Fibroblast of lung (primary cell): ENCODE measurements around the gene KNDC1. TPM values are rescaled to one million over a fixed set of nuclear protein-coding genes. Genes with fewer than 3 reads are reported as not detected.
"Not testable (repeated sequence)": the region's sequence is repeated elsewhere in the genome, so short reads cannot be mapped to it uniquely, and the experiment has no call there.

Experiments used
- DNase-seq, 2 donors: peaks; one replicate each; pipeline versions ENCODE4 v3.0.0 to v3.0.0-alpha.2; 2010; ENCODE audit warnings: low read depth in 2 of 2
- H2AFZ ChIP-seq: 2 replicates; pipeline ENCODE4 v1.5.1; 2012; ENCODE audit warnings: low read length, control low read depth, inconsistent platforms
- H3K27ac ChIP-seq: 2 replicates; pipeline ENCODE4 v1.5.1; 2011; ENCODE audit warnings: low read length, control low read depth; ENCODE audit not compliant: insufficient read depth
- H3K27me3 ChIP-seq: 2 replicates; pipeline ENCODE4 v1.5.1; 2011; ENCODE audit warnings: mild to moderate bottlenecking, low read length; ENCODE audit not compliant: control insufficient read depth, insufficient read depth
- H3K36me3 ChIP-seq: 2 replicates; pipeline ENCODE4 v1.5.1; 2011; ENCODE audit warnings: low read length; ENCODE audit not compliant: control insufficient read depth, insufficient read depth
- H3K4me1 ChIP-seq: 2 replicates; pipeline ENCODE4 v1.5.1; 2011; ENCODE audit warnings: low read length; ENCODE audit not compliant: control insufficient read depth, insufficient read depth; ENCODE audit errors: extremely low read depth
- H3K4me2 ChIP-seq: 2 replicates; pipeline ENCODE4 v1.5.1; 2011; ENCODE audit warnings: low read length, control low read depth; ENCODE audit not compliant: insufficient read depth; ENCODE audit errors: extremely low read depth
- H3K4me3 ChIP-seq, 4 experiments: fragments of 200-600 bp in 1 of 4; sonication (generic) in 1 of 4; replicated peaks in 1 of 4; 2 replicates each; pipeline ENCODE4 v1.5.1; 2011 to 2016; ENCODE audit warnings: low read length in 4 of 4, low read depth in 3 of 4, mild to moderate bottlenecking in 3 of 4, control low read depth in 2 of 4, inconsistent platforms in 1 of 4, mixed read lengths in 1 of 4; ENCODE audit not compliant: insufficient read depth in 1 of 4; ENCODE audit errors: control extremely low read depth in 1 of 4
- H3K79me2 ChIP-seq: 2 replicates; pipeline ENCODE4 v1.5.1; 2012; ENCODE audit warnings: mild to moderate bottlenecking, low read length, inconsistent platforms; ENCODE audit not compliant: control insufficient read depth, insufficient read depth
- H3K9ac ChIP-seq: 2 replicates; pipeline ENCODE4 v1.5.1; 2011; ENCODE audit warnings: mild to moderate bottlenecking, low read length, control low read depth; ENCODE audit not compliant: insufficient read depth
- H3K9me3 ChIP-seq: 2 replicates; pipeline ENCODE4 v1.5.1; 2012; ENCODE audit warnings: low read depth, low read length; ENCODE audit not compliant: control insufficient read depth, insufficient read depth
- H4K20me1 ChIP-seq: 2 replicates; pipeline ENCODE4 v1.5.1; 2011; ENCODE audit warnings: low read length; ENCODE audit not compliant: control insufficient read depth, insufficient read depth; ENCODE audit errors: extremely low read depth
- EZH2 ChIP-seq: IDR thresholded peaks from 2 replicates; pipeline ENCODE4 v1.5.1; 2012; ENCODE audit warnings: low read length, control low read depth, mild to moderate bottlenecking; ENCODE audit errors: missing control alignments
- polyA plus RNA-seq, 2 donors: library from polyadenylated mRNA; depleted of rRNA in 1 of 2; stranded (reverse) in 1 of 2; unstranded in 1 of 2; fragments of >200 nt; gene quantifications; 2 replicates each; pipeline ENCODE4 v1.2.1, GENCODE V29; 2011 to 2012; ENCODE audit warnings: missing spikeins in 1 of 2
- total RNA-seq: library from RNA; depleted of rRNA; stranded (reverse); fragments of >200 nt; gene quantifications from 2 replicates; pipeline ENCODE4 v1.2.1, GENCODE V29; 2014
- TF ChIP-seq, protein P1 (sequence below), 2 donors: IDR thresholded peaks in 1 of 2; conservative IDR thresholded peaks in 1 of 2; 1 replicate in 1 of 2; 2 replicates in 1 of 2; pipeline ENCODE4 v1.5.1; 2011 to 2012; ENCODE audit warnings: low read length in 2 of 2, control low read depth in 1 of 2, inconsistent platforms in 1 of 2, low read depth in 1 of 2, mild to moderate bottlenecking in 1 of 2

Gene KNDC1
- total and polyA plus RNA-seq, 2 donors (not counting 1 experiment from before 2014, with no cell fraction given): 0.20 to 0.50 TPM

DNA sequence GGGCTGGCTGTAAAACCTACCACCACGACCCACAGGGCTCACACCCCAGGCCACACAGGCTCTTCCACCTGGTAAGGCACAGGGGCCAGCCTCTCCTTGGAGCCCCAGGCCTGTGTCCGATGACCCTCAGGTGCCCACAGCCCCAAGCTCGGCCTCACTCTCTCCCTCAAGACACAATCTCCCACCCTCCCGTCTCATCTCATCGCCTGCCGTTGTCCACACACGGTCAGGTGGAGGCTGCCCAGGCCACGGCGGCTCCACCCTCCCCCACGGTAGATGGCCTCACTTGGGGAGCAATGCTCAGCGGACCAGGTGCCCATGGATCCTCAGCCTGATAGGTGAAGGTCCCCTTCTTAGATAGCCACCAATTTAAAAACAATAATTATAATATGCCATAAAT, 61.3 kb downstream of the KNDC1 start:
- H2AFZ ChIP-seq: no peak overlapping the region
- H3K79me2 ChIP-seq: no peaks in the 10 kb centered on the region
- TF ChIP-seq EZH2: no peak
- TF ChIP-seq, protein P1, sequence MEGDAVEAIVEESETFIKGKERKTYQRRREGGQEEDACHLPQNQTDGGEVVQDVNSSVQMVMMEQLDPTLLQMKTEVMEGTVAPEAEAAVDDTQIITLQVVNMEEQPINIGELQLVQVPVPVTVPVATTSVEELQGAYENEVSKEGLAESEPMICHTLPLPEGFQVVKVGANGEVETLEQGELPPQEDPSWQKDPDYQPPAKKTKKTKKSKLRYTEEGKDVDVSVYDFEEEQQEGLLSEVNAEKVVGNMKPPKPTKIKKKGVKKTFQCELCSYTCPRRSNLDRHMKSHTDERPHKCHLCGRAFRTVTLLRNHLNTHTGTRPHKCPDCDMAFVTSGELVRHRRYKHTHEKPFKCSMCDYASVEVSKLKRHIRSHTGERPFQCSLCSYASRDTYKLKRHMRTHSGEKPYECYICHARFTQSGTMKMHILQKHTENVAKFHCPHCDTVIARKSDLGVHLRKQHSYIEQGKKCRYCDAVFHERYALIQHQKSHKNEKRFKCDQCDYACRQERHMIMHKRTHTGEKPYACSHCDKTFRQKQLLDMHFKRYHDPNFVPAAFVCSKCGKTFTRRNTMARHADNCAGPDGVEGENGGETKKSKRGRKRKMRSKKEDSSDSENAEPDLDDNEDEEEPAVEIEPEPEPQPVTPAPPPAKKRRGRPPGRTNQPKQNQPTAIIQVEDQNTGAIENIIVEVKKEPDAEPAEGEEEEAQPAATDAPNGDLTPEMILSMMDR (conservative IDR thresholded peaks at IDR 0.05 in 1 of 2, IDR thresholded peaks at IDR 0.05 in 1 of 2; ENCODE audit: low read depth in 1 of 2, low read length in 2 of 2): no peak
- H3K4me1 ChIP-seq: no peaks in the 10 kb centered on the region
- H3K4me3 ChIP-seq: no peak overlapping the region
- H3K27ac ChIP-seq: no peak overlapping the region
- H4K20me1 ChIP-seq: no peaks in the 10 kb centered on the region
- H3K4me2 ChIP-seq: no peak overlapping the region
- H3K27me3 ChIP-seq: no peaks in the 10 kb centered on the region
- no peak for DNase-seq
- no peaks in the 10 kb centered on the region for H3K36me3 ChIP-seq
- H3K9ac ChIP-seq: no peak overlapping the region
- H3K9me3 ChIP-seq: no peaks in the 10 kb centered on the region

DNA sequence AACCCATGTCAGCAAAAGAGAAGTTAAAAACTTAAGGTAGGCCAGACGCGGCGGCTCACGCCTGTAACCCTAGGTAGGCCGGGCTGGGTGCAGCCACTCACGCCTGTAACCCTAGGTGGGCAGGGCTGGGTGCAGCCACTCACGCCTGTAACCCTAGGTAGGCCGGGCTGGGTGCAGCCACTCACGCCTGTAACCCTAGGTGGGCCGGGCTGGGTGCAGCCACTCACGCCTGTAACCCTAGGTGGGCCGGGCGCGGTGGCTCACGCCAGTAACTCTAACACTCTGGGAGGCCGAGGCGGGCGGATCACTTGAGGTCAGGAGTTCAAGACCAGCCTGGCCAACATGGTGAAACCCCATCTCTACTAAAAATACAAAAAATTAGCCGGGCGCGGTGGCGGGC, 61.7 kb downstream of the KNDC1 start:
- H3K9ac ChIP-seq, H3K4me2 ChIP-seq, H3K4me3 ChIP-seq, H3K36me3 ChIP-seq, H3K9me3 ChIP-seq, H2AFZ ChIP-seq, H3K27me3 ChIP-seq, H3K27ac ChIP-seq, H3K79me2 ChIP-seq, H3K4me1 ChIP-seq, DNase-seq, H4K20me1 ChIP-seq: not testable (repeated sequence)

DNA sequence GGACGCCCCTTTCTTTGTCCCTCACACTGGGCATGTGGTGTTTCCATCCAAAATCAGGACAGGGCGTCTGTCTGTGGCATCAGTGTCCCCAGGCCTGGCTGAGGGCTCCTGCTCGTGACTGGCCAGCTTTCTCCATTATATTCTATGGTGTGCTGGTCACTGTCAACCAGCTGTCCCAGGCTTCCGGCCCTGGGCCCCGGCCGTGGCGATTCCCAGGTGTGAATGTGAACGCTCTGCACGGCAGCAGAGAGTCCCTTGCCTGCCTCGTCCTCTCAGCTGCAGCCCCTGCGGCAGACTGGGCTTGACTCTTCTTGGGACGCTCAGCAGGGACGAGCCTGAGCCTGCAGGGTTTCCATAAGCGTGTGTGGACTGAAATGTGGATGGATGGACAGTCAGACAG, 64.1 kb downstream of the KNDC1 start:
- TF ChIP-seq EZH2: no peak
- TF ChIP-seq, protein P1 (conservative IDR thresholded peaks at IDR 0.05 in 1 of 2, IDR thresholded peaks at IDR 0.05 in 1 of 2; ENCODE audit: low read depth in 1 of 2, low read length in 2 of 2): no peak
- Histone ChIP-seq H3K4me2 (no peak overlapping the region), H3K9ac (no peak overlapping the region), H4K20me1 (no peaks in the 10 kb centered on the region), H3K36me3 (no peaks in the 10 kb centered on the region), H3K4me3 (no peak overlapping the region), H3K27me3 (peaks cover under 1% of the 10 kb centered on the region), H3K9me3 (no peaks in the 10 kb centered on the region), H3K4me1 (no peaks in the 10 kb centered on the region), H3K27ac (no peak overlapping the region), H3K79me2 (no peaks in the 10 kb centered on the region), H2AFZ (no peak overlapping the region)
- no peak for DNase-seq
